Esophagus muscularis mucosa (tissue), 3 donors: ENCODE results near the gene KCTD16.

Experiments used
- CTCF ChIP-seq, 3 experiments: fragments of 200-600 bp in 2 of 3; fragments of 450-650 bp in 1 of 3; sonication (generic) in 2 of 3; IDR thresholded peaks; one replicate each; pipeline ENCODE4 v1.5.1; 2017 to 2019; ENCODE audit warnings: antibody characterized with exemption in 3 of 3, mild to moderate bottlenecking in 2 of 3, moderate library complexity in 1 of 3
- EP300 ChIP-seq: sonication (generic); formaldehyde crosslinking; IDR thresholded peaks from one replicate; pipeline ENCODE4 v1.6.1; 2017; ENCODE audit warnings: antibody characterized with exemption

GRCh38 chr5:144390133-144390532, 219.5 kb downstream of the KCTD16 start:
- TF ChIP-seq CTCF (IDR thresholded peaks at IDR 0.05) (peak in 1 of 3 experiments; percentile 6), EP300 (no peak)
